Fibroblast of skin of scalp (primary cell): ENCODE results near the gene SEMA4D.

Experiments
- DNase-seq: peaks from one replicate; pipeline ENCODE4 v3.0.0-alpha.2; 2013

The SEMA4D gene

DNA sequence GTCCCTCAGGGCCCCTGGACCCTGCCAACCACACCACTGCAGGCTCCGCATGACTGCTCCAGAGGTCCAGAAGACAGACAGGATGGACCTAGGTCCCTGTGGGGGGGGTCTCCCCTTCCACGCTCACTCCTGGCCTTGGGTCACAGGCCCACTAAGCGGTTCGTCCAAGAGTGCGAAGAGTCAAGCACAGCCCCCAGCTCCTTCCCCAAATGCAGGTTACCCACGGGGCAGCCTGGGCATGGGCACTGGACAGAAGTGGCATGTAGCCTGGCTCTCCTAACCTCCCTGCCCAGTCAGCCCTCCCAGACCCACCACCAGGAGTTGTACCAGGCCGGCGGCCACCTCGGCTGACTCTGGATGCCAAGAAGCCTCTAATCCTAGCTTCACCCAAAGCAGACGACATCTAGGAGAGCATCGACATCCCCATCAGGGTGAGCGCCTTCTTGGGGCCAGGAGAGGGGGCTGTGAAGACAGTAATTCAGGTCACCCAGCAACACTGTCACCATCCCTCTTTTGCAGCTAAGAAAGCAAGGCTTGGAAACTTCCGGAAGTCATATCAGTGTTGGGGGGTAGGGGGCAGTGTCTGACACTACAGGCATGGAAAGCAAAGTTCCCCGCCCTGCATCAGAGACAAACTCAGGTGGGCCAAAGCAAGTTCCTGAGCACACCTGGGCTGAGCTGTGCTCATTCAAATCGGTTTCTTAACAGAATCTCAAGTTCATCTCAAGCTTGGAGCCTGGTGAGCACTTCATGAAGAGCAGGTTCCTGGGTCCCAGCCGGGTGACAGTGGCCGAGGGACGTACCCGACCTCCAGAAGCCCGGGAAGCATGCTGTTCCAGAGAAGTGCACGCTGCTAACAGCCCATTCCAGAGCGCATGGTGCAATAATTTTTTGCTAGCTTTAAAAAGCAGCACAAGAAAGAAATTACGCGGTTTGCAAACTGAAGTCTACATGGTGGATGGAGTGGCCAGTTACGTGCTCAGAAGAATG is 68.7 kb downstream of the SEMA4D start:
- DNase-seq: no peak

DNA sequence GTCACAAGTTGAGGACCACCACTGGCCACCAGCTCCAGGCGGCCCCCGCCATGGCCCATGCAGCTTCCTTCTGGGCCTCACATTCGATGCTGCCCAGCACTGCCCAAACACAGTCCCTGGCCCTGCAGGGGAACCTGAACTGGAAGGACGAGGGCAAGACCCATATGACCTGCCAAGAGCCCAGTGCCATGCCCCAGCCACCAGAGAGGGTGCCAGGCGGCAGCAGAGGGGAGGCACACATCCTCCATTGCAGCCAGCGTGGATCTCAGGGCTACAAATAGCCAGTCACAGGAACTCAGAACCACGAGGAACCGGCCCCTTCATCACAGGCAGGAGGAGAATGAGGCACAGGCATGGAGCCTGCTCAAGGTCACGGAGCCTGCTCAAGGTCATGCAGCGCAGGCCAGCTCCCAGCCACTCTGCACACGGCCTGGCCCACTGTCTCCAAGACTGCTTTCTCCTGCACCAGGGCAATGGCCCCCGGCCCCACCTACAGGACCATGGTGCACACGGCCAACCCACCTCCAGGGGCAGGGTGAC is 69.6 kb downstream of the SEMA4D start:
- DNase-seq: no peak

DNA sequence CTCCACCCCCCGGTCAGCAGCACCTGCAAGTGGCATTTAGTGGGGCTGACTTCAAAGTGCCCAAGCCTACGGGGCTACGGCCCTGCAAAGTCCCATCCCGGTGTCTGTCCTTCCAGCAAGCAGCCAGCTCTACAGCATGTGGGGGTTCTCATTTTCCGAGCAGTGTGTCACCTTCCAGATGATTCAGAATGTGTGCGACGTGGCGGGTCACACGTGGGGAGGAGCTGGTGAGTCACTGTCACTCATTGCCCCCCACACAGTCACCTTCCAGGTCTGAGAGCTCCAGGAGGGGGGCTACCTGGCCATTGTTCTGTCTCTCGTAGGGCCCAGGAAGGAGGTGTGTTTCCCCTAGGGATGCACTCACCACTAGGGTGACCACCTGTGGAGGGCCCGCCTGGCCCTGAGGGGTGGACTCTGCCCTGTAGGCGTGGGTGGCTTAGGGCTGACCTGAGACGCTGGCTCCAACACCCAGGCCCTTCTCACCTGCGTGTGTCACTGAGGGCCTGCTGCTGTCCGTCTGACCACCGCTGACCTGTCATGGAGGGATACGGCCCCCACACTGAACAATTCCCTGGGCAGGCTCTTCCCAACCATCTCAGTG is 70.2 kb downstream of the SEMA4D start:
- DNase-seq: peak; percentile 31

DNA sequence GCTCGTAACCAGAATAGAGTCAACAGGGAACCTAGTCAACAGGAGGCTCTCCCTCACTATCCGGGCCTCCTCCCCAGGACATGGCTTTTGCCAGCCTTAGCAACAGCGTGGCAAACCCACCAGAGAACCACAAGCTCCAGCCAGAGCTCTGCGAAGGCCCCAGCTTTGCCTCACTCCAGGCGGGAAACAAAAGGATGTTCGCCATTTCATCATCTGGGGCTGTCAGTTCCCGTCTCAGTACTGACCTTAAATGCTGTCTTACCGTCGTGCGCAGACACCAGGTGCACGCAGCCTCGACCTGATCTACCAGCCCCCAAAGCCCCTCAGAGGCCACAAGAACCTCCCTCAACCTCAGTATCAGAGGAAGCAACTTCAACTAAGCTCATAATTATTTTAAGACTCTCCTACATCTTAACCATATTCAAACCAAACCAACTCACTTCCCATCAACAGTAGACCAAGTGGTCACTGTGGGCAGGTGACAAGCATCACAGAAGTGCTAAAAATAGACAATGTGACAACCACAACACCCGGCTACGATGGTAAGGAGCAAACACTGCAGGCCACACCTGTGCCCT is 71.4 kb downstream of the SEMA4D start:
- no peak for DNase-seq

DNA sequence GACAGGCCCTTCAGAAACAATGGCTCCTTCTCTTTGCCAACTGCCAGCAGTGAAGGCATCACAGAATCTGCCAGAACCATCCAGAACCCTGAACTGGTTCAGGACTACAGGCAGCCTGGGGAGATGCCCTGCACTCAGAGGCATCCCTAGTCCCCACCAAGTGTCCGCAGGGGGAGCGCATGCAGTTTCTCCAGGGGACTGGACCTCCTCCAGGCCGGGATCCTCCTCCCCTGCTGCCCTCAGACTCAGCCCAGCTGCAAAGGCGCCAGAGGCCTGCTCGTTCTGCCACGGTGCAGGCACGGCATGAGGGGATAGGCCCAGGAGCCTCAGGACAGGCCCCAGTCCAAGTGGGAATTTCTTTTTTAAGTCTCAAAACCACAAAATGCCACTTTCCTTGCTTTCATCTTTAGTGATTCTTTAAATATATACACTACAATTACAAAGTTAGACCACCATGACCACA is 72.0 kb downstream of the SEMA4D start:
- DNase-seq: no peak

DNA sequence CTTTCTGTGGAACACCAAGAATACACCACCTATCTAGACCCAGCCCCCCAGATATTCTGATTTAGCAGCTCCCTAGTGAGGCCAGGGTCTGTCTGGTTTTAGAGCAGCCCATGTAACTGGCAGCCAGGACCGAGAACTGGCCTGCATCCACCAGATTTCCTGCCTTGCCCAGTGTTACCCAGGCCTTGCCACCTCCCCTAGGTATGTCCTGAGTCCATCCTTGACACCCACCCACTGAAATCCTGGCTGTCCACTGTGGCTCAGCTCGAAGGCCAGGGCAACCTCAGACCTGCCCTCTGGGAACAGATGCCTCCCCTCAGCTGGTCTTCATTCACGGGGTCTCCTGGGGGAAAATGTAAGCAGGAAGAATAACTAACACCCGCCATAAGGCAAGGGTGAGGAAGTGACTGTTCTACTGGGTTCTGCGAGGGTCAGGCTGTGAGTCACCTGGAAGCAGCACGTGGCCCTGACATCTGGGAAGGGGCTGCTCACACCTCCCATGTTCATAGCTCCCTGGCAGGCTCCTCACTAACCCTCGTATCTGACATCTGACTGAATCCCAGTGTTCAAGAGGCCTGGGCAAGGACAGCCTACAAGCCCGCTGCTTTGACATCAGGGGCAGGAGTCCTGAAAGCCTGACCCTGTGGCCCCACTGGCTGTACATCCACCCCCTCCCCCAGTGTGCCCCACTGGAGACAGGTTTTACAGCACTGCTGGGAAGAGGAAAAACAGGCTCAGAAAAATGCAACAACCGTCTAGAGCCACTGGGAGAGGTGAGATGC is 72.7 kb downstream of the SEMA4D start:
- no peak for DNase-seq

DNA sequence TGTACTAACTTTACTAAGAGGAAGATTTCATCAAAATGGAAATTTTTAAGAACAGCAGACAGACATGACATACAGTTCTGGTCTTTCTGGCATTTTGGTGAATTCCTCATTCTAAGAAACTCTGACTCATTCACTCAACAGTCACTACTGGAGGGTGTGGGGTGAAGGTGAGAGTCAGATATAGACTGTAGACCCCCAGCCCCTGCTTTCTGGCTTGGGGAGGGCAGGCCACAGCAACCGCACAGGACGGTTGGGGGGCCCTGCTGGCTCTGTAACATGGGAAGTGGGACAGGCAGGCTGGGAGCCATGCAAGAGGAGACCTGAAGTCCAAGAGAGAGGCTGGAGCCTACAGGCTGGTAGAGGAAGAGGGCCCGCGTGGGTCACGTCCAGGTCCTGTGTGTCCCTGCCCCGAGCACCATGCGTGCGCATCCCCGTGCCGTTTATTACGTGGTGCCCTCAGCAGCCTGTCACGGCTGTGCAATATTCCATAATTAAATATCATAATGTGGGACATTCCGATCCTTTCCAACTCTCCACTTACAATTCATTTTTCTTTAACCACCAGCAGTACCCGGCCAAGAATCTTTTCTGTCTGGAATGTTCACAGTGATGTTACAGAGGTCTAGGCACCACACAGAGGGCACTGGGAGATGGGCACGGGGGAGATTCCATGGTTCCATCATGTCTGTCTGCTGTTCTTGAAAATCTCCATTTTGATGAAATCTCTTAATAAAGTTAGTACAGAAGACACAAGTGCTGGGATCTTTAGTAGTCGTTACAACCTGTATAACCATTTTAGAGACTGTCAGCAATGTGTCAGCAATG is 75.5 kb downstream of the SEMA4D start:
- peak; percentile 84 for DNase-seq

DNA sequence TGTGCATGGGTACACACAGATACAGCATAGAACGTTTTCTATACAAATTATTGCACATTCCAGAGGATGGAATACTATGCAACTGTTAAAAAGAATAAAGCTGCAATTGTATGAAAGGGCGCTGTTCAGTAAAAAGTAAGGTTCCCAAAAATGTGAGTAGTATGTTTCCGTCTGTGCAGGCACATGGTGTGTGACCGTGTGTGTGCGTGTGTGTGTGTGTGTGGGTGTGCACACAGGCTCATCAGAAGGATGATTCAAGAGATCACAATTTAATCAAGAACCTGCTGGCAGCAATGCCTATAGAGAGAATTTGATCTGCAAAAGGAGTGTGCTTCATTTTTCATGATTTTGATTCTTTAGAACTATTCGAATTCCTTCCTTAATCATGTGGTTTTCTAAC is 76.3 kb downstream of the SEMA4D start:
- DNase-seq: peak; percentile 69

DNA sequence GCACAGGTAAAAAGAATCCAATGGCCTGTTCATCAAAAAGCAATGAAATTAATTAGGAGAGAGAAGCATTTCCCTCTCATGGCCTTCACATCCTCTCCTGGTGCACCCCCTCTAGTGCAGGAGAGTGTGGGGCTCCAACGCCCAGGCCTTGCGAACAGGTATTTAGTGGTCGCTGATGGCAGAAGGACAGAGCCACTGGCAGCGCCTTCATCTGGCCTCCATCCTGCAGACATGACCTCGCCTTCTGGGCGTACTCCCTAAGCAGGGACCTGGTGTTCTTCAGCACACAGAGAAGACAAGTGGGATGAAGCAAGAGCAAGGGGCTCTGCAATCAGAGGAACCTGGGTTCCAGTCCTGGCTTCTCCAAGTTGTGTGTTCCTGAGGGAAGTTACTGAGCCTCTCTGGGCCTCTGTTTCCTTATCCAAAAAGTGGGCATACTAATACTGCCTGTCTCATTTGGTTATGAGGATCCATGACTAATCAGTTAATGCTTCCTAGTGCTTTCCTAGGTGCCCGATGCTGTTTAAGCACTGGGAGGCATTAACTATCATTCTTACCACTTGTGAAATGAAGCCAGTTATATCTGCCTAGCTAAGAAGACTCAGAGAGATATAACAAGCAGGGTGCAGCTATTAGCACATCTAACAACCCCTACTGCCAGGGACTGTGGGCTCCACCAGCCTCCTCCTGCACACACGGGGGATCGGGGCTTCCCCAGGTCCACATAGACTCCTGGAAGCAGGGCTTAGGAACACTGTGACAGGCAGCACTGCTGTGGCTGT is 77.3 kb downstream of the SEMA4D start:
- DNase-seq: no peak

DNA sequence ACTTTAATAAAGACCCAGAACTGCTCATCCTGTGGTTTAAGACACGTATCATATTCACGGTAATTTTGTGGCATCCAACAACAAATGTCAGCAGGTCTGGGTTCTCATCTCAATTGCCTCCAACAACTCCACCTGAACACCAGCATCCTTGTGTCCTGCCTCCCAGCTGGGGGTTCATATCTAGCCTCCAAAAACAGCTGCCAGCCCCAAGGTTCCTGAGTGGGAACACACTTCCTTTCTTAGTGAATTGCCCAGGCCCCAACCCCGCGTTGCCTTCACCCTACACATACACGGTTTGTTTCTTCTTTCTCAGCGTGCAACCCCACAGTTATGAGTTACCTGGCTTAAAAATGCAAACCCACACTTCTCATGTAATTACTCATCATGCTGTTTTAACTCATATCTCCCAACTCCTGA is 77.9 kb downstream of the SEMA4D start:
- no peak for DNase-seq

DNA sequence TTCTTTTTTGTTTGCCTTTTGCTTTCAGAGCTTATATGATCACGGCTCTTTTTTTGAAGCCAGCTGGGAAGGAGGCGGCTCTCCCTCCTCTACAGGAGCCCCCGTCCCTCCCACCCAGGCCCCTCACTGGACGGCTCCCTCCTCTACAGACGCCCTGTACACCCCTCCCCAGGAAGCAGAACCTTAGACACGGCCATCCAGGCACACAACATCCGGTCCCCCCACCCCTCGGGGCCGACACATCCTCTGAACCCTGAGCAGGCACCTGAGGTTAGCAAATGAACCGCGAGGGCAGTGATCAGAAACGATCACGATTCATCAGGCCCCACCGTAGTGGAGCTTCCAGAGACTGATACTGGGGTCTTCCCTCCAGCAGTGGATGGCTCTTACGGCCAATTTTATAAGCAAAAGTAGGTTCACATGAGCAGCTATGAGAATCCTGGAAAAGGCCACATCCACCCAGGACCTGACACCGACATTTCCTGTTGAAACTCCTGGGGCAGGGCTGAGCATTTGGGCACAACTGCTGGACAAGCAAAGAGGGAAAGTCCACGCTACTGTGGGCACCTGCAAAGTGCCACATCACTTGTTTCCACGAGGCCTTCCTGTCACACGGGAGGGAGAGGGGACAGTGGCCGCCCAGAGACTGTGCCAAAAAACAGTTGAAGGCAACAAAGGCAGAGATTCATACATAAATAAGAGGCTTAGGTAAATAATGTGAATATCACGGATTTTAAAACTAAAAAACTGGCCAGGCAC is 78.9 kb downstream of the SEMA4D start:
- no peak for DNase-seq

DNA sequence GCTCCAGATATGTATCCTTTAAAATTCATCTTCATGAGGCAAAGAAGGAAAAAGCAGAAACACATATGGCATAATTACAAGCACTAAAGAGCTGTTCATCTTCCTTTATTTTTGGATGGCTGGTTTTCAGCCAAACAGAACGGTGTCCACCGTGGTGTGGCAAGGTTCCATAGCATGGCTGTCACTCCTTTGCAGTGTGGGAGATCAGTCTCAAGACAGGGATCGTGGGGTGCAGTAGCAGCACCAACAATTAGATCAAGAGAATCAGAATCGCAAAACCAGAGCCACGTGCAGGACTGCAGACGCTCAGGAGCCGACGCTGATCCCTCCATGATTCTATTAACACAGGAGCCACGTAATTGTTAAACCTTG is 79.5 kb downstream of the SEMA4D start:
- no peak for DNase-seq

DNA sequence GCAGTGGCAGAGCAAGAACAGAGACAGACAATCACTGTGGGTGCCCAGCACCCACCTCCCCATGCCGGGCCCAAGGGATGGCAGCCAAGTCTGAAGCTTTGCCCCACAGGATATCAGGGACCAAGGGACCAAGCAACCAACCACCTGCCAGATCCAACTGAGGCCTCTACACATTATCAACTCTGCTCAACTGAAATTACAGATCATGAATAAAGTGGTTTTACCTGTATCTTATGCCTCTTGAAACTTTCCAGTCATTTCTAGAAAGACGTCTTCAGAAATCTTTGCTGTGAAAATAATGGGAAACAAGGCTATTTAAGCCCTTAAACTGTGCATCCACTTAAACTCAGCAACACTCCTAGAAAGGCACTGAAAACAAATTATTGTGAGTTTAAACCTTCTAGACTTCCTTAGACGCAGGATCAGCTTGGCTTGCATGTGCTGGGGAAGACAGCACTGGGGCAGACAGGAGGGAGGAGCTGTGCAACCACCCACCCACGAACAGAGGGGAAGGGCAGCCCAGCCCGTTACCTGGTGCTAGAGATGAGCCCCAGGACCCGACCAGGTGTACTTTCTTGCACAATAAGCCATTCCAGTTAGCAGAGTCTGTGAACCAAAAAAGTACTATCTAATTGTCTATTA is 80.0 kb downstream of the SEMA4D start:
- DNase-seq: no peak

DNA sequence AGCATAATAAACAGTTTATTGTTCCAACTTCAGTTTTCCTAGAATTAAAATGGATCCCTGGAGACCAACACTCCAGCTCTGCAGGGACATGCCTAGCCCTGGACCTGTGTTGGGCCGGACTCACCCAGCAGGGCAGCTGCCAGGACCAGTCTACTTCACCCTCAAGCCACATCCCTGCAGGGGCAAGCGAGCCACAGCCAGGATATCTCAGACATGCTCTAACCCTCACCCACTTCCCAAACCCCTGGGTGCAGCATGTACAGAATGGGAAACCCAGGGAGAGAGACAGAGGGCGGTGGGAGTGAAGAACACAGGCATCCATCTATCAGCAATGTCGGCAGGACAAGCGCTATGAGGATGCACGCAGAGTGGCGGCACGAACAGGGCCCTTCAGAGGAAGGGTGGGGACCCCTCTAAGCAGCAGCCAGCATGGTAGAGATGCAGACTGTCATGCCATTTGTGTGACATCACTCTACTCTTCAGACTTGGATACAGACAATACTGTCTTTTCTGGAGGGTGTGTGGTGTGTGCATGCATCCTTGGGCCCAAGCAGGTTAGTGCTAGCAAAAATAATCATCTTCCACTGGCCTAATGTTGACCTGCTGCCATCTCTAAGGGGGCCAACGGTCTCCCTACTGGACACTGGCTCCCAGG is 83.1 kb downstream of the SEMA4D start:
- no peak for DNase-seq

DNA sequence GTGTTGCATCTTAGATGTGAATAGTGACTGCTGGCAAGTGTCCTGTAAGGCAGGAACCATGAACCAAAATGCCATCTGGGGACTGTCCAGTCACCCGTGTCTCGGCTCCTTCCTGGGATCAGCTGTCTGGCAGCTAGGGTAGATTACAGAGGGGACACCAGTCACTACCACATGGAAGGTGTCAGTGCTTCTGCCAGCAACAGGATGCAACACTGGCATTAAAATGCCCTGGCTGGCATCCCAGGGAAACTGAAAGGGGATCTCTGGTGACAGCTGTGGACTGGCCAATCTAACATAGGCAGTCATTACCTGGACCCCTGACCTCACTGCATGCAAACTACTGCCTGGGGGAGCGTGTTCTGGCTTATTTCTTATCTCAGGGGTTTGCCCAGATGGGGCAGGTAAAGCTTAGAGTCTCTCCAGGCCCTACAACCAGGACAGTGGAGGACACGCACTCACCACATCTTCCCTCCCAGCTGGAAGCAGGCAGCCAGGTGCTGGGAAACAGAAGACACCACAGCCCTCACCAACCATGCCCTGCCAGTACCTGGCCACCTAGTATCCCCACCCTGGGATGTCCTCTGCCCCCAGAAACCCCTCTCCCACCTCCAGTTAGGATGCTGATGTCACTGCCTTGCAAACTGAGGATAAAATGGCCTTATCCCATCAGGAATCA is 83.8 kb downstream of the SEMA4D start:
- no peak for DNase-seq

DNA sequence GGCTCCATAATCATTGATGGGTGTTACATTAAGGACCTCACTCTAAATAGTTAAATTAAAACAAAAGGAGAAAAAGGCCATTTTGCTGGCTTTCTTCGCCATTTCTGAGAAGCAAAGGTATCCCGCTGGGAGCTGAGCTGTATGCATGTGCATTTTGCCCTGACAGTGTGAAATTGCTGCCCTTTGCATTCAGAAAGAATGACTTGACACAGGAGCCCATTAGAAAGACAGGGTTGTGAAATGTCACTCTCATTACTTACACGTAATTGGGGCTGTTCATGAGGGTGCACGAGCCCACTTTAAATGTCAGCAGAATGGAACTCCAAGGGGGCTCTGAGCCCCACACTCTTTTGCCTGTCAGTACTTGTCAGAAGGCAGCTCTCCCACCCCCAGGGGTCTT is 85.0 kb downstream of the SEMA4D start:
- no peak for DNase-seq

DNA sequence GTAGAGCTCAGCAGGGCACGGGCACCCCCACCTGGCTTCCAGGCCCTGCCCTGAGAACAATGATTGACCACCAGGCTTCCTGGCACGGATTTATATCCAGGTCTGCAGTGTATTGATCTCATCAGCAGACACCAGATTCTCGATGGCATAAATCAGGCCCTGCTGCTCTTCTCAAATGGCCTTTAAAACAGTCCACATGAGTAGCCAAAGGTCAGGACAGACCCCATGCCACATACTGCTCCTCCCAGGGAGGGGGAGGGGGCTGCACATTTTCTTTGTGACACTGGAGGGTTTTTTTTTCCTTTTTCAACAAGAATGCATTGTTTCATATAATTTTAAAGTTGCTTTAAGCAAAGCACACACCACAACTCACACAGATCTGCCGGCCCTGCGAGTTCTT is 85.4 kb downstream of the SEMA4D start:
- no peak for DNase-seq

DNA sequence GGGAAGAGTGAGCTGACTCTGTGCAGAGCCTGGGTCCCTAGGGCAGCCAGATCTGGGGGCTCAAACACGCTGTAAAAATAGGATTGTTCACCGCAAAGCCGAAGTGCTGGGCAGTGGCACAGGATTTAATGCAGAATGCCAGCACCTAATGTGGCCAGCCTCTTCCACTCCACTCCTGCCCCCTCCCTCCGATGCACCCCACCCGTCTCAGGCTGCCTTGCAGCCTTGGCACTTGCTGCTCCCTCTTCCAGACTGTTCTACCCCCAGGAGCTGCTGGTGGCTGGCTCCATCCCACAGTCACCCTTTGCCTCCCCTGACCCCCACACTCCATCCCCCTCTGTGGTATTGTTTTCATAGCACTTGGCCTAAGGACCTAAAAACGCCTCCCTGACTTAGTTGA is 86.2 kb downstream of the SEMA4D start:
- DNase-seq: no peak
